Measurements from ENCODE around the gene KCNN3.

KCNN3 gene

DNA sequence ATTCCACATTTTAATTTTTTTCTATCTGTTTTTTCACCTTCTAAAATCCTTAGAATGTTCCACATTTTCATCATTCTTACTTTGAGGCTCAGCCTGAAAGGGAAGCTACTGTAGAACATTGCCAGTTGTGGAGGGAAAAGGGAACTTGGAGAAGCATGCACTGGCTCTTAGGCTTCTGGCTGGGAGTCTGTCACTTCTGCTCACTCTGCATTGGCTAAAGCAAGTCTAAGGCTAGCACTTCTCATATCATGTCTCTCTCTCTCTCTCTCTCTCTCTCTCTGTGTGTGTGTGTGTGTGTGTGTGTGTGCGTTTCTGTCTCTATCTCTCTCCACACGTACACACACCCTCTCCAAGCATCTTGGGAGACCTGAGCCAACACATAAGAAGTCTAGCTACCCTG, 212.5 kb downstream of the KCNN3 start:
- no peak for DNase-seq (ENCODE audit: low spot score)
- Histone ChIP-seq H3K27ac (no peak overlapping the region), H3K4me3 (no peak overlapping the region)
- TF ChIP-seq, protein P1, sequence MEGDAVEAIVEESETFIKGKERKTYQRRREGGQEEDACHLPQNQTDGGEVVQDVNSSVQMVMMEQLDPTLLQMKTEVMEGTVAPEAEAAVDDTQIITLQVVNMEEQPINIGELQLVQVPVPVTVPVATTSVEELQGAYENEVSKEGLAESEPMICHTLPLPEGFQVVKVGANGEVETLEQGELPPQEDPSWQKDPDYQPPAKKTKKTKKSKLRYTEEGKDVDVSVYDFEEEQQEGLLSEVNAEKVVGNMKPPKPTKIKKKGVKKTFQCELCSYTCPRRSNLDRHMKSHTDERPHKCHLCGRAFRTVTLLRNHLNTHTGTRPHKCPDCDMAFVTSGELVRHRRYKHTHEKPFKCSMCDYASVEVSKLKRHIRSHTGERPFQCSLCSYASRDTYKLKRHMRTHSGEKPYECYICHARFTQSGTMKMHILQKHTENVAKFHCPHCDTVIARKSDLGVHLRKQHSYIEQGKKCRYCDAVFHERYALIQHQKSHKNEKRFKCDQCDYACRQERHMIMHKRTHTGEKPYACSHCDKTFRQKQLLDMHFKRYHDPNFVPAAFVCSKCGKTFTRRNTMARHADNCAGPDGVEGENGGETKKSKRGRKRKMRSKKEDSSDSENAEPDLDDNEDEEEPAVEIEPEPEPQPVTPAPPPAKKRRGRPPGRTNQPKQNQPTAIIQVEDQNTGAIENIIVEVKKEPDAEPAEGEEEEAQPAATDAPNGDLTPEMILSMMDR (IDR thresholded peaks at IDR 0.05) = no peak

DNA sequence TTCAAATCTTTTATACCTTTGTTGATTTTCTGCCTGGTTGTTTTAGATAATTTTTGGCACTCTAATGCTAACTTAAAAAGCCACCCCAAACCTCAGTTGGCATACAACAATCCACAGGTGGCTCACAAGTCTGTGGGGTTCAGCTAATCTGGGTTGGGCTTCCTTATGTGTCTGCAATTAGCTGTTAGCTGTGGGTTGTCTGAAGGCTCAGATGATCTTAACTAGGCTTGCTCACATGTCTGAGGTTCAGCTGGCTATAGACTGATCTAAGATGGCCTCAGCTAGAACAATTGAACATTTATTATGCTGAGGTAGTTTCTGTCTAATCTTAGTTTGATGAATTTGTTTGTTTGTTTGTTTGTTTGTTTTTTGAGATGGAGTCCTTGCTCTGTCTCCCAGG, 217.2 kb downstream of the KCNN3 start:
- no peak for DNase-seq (ENCODE audit: low spot score)
- TF ChIP-seq, protein P1 (IDR thresholded peaks at IDR 0.05) = no peak
- Histone ChIP-seq H3K4me3 (no peak overlapping the region), H3K27ac (no peak overlapping the region)
